Measurements from ENCODE around the gene NRCAM.

GRCh38 chr7:108347616-108348015, 108.6 kb downstream of the NRCAM start:
- TF ChIP-seq ZZZ3 (IDR thresholded peaks at IDR 0.05; ENCODE audit: control insufficient read depth, insufficient read length, low read depth) = no peak
- TF ChIP-seq KAT2A (conservative IDR thresholded peaks at IDR 0.05; ENCODE audit: control insufficient read depth, low read depth, low read length) = no peak
- TF ChIP-seq DPF2 (IDR thresholded peaks at IDR 0.05) = no peak
- TF ChIP-seq NKRF (conservative IDR thresholded peaks at IDR 0.05) = no peak
- TF ChIP-seq, protein P1, sequence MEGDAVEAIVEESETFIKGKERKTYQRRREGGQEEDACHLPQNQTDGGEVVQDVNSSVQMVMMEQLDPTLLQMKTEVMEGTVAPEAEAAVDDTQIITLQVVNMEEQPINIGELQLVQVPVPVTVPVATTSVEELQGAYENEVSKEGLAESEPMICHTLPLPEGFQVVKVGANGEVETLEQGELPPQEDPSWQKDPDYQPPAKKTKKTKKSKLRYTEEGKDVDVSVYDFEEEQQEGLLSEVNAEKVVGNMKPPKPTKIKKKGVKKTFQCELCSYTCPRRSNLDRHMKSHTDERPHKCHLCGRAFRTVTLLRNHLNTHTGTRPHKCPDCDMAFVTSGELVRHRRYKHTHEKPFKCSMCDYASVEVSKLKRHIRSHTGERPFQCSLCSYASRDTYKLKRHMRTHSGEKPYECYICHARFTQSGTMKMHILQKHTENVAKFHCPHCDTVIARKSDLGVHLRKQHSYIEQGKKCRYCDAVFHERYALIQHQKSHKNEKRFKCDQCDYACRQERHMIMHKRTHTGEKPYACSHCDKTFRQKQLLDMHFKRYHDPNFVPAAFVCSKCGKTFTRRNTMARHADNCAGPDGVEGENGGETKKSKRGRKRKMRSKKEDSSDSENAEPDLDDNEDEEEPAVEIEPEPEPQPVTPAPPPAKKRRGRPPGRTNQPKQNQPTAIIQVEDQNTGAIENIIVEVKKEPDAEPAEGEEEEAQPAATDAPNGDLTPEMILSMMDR (IDR thresholded peaks at IDR 0.05 in 2 of 3, conservative IDR thresholded peaks at IDR 0.05 in 1 of 3; ENCODE audit: control insufficient read depth in 2 of 3, extremely low read depth in 1 of 3, insufficient read depth in 1 of 3, low read depth in 3 of 3, low read length in 3 of 3) = no peak
- TF ChIP-seq CREB1 (IDR thresholded peaks at IDR 0.05; ENCODE audit: low read depth) = no peak
- no peak for TF ChIP-seq ETV6 (conservative IDR thresholded peaks at IDR 0.05 in 1 of 2, IDR thresholded peaks at IDR 0.05 in 1 of 2; ENCODE audit: borderline replicate concordance in 1 of 2, low read depth in 1 of 2)
- TF ChIP-seq SREBF2 (IDR thresholded peaks at IDR 0.05; ENCODE audit: low read length) = no peak
- no peak for TF ChIP-seq USF1 (IDR thresholded peaks at IDR 0.05; ENCODE audit: borderline replicate concordance, extremely low read length, insufficient read depth, low read depth, low read length)
- no peak for TF ChIP-seq SRF (IDR thresholded peaks at IDR 0.05; ENCODE audit: low read depth in 2 of 2, low read length in 2 of 2)
- TF ChIP-seq HDGF (IDR thresholded peaks at IDR 0.05) = no peak
- TF ChIP-seq, protein P2, sequence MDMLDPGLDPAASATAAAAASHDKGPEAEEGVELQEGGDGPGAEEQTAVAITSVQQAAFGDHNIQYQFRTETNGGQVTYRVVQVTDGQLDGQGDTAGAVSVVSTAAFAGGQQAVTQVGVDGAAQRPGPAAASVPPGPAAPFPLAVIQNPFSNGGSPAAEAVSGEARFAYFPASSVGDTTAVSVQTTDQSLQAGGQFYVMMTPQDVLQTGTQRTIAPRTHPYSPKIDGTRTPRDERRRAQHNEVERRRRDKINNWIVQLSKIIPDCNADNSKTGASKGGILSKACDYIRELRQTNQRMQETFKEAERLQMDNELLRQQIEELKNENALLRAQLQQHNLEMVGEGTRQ (IDR thresholded peaks at IDR 0.05; ENCODE audit: borderline replicate concordance, low read depth, low read length) = no peak
- TF ChIP-seq MXI1 (IDR thresholded peaks at IDR 0.05; ENCODE audit: low read depth, low read length) = no peak
- TF ChIP-seq RCOR1 (conservative IDR thresholded peaks at IDR 0.05; ENCODE audit: low read depth, low read length) = no peak
